Stimulated activated CD4-positive, alpha-beta T cell treated with anti-CD3 and anti-CD28 coated beads, Interleukin-4, amount 100 ng/mL, for 48 hours (primary cell): ENCODE measurements around the gene CREB3.

Experiments
- DNase-seq, 2 donors: peaks; one replicate each; pipeline ENCODE4 v3.0.0-alpha.2; 2020; ENCODE audit warnings: low read depth in 2 of 2

CREB3 gene

DNA sequence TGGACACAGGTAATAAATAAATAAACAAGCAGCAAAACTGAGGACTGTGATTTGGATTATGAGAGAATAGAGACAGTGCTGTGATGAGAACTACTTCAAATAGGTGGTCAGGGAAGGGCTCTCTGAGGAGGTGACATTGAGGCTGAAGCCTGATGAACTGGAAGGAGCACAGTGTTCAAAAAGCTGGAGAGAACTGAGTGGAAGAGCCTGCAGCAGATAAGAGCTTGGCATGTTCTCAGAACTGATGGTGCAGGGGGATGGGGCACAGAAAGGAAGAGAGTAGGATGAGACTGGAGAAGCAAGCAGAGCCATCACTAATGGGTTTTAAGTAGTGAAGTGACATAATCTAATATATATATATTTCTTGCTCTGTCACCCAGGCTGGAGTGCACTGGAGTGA, 31.5 kb upstream of the CREB3 start:
- no peak for DNase-seq

DNA sequence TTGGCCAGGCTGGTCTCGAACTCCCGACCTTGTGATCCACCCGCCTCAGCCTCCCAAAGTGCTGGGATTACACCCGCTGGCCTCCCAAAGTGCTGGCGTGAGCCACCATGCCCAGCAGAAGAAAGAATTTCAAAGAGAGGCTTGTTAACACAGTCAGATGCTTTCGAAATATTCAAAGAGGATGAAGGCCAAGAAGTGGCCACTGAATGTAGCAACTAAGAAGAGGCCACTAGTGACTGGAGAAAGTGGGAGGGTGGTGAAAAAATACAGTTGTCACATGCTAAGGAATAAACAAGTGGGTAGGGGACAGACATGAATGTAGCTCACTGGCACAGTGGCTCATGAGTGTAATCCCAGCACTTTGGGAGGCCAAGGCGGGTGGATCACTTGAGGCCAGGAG, 29.8 kb upstream of the CREB3 start:
- no peak for DNase-seq

DNA sequence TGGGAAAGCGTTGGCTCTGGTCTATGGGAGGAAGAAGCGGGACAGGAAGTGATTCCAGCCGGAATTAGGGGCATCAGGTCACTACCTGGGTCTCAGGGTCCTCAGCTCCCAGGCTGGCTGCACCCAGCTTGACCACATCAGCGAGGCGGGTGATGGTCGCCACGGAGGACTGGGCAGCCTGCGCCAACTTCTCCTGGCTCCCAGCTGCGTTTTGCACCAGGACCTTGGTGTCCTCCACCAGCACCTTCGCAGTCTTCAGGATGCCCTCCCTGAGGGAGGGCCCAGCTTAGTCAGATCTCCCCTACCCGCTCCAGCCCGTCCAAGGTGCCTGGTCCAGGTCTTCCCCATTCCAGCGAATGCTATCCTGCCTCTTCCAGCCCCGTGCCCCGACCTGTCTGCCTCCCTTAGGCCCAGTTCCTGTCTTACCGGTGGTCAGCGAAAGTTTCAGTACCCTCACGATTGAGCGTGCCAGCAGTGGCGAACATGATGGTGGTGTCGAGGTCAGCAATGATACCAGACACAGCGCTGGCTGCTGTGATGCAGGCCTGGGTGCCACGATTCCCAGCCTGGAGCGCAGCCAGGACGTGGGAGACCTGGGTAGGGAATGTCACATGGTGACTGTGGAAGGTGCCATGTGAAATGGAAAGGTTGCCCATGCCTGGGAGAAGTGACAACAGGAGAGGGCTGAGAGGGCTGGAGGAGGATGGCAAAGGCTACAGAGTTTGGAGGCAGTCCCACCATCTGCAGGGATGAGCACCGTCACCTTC, 28.4 kb upstream of the CREB3 start:
- DNase-seq: no peak

DNA sequence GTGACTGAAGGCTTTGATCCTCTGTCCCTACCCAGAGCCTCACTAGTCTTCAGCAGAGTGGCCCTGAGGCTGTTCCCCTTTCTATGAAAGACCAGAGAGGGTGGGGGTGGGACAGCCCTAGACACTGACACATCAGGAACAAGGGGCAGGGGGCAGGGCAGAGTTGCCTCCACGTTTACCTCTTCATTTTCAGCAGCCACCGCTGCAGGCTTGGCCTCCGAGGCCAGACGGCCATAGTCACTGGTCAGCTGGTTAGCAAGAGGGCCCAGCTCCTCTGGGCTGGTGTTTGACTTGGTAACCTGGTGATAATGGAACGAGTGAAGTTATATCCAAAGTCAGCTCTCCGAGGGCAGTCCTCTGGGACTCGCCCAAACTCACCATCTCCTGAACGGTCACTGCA, 27.1 kb upstream of the CREB3 start:
- no peak for DNase-seq

DNA sequence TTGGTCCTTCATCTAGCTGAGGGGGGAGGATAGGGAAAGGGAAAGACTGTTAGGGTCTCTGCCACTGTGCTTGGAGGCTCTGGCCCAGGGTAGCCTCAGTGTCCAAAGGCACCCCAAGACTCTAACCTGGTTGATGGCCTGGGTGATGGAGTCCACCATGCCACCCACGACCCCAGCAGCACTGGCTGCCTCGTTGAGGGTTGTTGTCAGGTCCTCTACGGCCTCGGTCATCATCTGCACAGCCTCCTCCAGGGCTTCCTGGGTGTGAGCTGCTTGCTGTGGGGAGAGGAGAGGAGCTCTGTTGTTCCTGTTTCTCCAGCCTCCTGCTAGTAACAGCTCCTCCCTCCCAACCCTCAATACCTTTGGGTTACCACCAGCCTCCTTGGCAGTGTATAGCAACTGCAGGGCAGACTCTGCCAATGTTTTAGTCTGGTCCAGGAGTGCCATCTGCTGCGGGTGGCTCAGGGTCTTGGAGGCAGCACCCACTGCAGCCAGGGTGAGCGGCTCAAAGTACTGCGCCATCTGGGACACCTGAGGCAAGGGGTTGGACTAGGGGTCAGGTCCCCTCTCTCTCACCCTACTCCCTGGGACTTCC, 26.5 kb upstream of the CREB3 start:
- DNase-seq: no peak

DNA sequence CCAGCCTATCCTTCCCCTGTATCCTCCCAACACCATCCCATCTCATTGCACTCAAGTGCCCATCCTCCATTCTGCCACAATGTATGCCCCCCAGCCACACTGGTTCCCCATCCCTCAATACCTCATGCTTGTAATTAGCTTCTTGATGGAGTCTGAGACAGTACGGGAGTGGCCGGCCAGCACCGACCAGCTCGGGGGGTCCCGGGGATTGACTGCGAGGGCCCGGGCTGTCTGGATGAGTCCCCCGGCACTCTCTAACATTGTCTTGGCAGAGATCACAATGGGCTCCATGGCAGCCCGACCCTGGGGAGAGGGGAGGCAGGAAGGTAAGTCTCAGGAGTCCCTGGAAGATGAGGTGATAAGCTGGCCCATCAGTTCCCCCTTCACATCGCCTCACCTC, 25.5 kb upstream of the CREB3 start:
- DNase-seq: no peak

DNA sequence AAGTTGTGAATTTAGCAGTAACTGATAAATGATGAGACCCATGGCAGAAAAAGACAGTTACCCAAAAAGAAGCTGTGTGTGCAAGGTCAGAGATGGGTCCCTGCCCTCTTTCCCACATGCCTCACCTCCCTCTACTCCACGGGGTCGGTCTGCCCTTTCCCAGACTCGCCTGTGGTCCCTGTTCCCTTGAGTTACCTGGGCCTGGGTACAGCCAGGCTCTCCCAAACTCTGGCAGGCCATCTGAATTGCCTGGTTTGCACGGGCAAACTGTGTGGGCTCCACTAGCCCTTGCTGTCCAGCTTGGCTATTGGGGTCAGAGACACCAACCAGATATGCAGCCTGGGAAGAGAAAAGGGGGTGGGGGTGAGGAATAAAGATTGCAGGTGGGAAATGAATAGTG, 24.3 kb upstream of the CREB3 start:
- DNase-seq: no peak

DNA sequence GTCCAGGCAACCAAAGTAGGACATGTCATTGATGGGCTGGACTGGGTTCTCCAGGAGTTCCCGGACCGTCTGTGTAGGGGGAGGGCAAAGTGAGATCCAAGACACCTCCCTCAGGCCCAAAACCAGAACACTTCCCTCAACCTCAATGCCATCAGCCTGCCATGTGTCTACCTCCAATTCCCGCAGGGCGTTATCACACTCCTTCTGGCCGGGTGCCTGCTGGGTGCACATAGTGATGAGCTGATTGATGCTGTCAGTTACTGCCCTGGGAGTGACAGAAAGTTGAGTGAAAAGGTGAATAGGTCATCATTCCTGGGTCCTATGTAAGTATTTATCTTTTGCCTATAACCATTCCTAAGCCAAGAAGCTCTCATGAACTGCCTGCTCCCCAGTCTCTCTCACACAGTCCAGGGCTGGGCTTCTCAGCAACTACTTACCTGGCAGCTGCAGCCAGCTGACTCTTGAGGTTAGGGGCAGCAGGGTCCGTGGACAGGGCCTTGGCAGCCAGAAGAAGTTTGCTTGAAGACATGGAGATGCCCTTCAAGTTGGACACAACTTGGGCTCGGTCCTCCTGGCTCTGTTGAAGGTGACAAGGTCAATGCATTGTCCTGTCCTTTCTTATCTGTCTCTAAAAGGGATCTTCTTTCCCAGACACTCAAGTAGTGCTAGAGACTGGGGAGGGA, 21.5 kb upstream of the CREB3 start:
- no peak for DNase-seq

DNA sequence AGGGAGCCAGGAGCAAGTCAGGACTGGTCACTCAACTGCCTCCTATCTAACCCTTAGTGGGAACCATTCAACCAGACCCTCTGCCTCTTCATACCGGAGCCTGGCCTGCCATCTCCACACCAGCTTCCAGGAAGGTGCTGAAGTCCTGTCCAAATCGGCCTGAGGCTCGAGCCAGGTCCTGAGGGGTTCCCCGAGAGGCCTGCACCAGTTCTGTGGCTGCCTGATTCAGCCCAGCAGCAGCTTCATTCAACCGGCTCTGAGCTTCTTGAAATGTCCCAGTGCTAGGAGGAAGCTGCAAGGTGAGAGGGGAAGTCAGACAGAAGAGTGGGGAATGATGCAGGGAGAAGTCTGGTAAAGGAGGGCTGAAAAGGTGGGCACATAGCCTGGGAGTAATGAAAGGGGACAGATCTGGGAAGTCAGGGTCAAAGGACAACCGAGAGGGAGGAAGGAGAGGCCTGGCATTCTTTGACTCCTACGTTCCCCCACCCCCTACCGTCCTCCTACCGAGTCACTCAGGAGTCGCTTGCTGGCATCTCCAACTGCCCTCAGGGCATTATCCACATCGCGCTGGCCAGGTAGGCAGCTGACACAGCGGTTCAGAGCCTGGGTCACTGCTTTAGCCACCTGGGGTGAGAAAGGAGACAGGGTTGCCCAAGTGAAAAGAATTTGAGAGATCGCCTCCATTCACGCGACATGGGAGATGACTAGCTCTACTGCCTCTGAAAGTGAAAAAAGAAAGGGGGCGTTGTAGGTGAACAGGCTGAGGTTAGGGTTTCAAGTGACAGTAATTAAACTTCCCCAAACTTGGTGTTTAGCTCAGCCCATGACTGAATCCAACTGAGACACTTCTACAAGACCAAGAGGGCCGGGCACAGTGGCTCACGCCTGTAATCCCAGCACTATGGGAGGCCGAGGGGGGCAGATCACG, 20.7 kb upstream of the CREB3 start:
- DNase-seq: no peak

DNA sequence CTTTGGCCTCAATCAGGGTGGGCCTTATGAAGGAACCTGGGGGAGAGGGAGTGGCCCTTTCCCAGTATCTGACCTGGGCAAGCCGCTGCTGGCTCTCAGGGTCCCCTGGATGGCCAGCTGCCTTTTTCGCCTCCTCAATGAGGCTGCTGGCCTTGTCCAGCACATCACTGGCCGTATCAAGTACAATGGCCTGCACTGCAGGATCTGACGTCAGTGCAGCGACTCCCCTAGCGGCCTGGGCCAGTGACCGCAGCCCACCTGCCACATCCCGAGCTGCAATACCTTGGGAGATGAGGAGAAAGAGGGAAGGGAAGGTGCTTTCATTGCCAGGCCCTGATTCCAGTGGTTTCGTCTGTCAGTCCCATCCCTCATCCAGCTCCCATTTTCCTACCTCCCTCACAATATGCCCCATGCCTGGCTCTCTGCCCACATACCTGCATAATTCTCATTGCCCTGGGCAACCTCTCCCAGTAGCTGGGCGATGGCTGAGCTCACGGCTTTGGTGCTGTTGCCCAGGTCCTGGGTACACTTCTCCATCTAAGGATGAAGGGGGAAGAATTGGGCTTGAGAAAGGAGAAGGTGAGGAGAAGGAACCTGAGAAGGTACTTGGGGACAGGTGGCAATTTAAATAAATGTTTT, 19.6 kb upstream of the CREB3 start:
- DNase-seq: no peak

DNA sequence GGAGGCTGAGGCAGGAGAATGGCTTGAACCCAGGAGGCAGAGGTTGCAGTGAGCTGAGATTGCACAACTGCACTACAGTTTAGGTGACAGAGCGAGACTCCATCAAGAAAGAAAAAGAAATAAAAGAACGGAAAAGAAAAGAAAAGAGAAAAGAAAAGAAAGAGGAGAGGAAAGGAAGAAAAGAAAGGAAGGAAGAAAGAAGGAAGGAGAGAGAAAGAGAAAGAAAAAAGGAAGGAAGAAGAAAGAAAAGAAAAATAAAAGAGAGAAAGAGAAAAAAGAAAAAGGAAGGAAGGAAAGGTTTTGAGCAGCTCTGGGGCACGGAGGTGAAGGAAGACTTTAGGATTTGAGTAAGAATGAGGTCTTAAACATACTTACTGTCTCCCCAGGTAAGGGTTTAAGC, 18.9 kb upstream of the CREB3 start:
- no peak for DNase-seq

DNA sequence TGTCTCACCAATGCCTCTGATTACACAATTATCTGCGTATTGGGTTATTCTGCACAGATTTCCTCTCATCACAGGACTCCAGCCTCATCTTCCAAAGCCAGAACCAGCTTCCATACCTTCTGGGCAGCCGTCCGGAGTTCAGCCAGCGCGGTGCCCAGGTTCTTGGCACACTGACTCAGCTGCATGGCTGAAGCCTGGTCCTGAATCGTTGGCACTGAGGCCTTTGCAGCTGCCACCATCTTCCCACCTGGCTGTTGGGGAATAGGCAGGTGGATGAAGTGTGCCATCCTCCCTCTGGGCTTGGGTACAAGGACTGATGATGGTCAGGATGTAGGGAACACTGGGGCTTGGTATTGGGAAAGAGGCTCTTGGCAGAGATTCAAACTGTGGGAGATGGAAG, 18.3 kb upstream of the CREB3 start:
- no peak for DNase-seq

DNA sequence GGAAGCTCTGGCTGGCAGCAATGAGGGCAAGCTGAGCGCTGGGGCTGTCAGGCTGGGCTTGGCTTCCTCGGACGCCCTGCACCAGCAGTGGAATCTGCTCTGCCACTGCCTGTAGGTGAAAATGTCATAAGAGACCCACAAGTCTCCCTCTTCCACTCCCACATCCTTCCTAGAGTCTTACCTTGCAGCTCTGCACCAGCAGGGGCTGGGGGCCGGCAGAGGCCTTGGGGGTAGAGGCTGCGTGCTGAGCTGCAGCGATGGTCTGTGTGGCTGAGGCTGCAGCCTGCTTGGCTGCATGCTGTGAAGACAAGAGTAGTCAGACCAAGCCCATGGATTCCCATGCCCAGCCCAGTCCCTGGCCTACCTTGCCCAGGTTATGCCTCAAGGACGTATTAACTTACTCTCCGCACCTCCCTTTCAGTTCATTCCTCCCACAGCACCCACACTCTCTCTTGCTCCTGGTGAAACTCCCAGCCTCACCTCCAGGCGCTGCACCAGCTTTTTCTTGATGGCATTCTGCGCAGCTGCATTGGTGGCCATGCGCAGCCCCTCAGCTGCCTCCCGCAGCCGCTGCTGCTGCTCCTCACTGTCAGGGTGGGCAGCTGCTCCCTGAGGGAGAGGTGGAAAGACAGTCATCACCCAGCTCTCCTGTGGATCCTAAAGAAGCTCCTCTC, 17.8 kb upstream of the CREB3 start:
- DNase-seq: no peak

DNA sequence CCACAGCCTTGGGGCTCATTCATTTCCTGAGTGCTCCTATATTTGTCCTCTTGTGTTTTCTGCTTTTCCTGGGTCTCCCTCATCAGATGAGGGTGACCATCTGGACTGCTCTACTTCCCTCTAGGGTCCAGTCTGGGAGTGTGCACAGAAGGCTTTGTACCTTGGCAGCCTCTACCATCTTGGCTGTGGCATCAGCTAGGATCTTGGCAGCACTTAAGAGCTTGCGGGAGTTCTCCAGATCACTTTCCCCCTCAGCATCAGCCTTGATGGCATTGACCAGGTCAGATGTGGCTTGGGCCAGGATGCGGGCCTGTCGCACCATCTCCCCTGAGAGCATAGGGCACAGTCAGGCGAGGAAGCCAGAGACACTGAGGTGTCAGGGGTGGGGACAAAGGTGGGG, 16.2 kb upstream of the CREB3 start:
- no peak for DNase-seq

DNA sequence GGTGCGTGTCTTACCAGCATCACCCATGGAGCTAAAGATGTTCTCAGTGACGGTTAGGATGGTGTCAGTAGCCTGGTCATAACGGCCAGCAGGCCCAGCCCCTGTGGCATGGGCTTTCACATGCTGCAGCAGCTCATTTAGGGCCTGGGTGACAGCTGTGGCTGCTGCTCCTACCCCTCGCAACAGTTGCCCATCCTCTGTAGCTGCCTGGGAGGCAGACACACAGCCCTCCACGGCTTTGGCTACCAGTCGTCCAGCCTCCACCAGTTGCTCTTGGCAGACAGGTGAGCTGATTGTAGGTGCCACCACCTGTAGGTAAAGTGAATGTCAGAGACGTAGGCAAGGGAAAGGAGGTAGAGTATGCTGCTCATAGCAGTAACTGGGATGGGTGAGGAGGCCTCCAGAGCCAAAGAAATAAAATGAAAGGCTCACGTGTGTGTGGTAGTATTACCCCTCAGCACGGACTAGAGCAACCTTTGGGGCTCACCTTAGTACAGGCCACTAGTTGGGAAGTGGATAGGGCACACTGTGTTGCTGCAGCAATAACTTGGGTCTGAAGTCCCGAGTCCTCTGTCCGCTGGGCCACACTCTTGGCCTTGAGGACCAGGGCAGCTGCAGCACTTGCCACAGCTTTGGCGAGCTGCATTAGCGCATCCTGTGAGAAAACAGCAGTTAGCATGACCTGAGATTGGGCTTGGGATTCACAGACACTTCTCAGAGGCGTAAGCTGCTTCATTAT, 15.2 kb upstream of the CREB3 start:
- DNase-seq: no peak

DNA sequence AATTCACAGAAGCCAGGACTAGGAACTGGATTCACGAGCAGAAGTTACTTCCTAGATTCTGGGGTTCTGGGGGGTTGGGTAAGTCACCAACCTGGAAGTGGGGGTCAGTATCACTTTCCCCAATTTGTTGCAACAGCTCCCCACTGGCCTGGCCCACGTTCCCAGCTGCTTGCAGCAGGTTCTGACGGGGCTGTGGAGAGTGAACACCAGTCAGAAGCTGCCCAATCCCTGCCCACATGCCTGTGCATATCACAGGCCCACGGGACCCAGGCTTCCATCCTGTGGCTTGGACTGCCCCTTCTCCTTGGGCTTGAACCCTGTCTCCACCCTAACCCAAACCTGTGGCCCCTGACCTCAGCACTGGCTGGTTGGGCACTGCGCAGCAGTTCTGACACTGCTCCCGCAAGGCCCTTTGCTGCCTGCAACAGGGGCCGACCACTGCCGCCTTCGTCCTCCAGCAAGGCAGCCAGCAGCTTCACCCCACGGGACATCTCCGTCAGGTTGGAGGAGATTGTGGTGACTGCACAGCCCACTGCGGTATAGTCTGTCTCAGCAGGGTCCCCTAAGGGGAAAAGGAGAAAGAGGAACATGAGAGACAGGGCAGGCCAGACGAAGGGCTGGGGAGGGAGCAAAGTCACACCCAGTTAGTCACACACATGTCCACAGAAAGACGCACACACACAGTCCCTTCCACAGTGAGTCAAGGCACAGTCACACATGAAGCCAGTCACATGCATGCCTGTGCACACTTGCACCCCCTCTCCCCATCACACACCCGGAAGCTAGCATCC, 13.6 kb upstream of the CREB3 start:
- DNase-seq: no peak

DNA sequence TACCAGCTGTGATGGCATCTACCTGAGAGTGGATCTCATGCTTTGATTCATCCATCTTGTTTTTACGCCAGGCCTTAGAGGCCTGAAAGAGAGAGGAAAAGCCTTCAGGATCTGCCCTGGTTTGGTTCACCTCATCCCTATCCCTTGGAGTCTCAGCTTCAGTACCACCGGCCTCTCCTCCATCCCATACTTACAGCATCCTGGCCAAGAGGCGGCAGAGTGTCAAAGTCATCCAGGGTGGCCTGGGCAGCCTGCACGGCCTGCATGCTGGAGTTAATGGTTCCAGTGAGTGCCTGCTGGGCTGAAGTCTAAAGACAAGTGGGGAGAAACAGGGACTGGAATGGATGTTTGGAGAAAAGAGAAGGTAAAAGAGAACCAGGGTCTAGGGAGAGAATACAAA, 12.9 kb upstream of the CREB3 start:
- DNase-seq: no peak

DNA sequence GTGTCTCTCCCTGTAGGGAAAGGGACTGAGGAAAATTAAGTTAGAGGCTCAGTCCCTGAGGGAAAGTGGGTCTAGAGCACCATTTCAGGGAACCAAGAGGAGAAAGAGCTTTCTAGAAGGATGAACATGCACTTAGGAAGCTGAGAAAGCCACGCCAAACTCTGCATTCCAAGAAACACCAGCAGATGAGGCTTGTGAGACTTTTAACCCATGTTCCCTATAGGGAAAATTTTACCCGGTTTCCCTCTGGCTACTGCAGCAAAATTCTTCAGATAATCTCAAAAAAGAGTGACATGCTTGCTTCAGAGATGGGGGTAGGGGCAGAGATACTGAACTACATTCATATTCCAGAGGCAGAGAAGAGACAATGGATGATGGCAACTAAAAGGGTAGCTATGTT, 9.0 kb upstream of the CREB3 start:
- no peak for DNase-seq

DNA sequence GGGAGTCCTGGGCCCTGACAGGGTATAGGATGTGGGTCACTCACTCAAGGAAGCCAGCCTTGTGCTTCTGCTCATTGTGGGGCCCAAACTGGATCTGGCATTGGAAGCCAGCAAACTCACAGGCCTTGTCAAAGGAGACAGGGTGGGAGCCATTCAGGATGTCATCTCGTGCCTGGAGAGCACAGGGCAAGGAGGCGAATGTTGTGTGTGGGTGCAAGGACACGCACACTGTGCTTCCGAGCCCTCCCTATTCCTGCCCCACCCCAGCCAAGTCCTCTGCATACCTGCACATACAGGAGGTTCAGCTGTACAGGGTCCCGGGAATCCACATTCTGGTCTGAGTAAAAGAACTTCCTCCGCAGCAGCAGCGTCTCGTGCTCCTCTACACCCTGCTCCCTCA, 8.6 kb upstream of the CREB3 start:
- no peak for DNase-seq

DNA sequence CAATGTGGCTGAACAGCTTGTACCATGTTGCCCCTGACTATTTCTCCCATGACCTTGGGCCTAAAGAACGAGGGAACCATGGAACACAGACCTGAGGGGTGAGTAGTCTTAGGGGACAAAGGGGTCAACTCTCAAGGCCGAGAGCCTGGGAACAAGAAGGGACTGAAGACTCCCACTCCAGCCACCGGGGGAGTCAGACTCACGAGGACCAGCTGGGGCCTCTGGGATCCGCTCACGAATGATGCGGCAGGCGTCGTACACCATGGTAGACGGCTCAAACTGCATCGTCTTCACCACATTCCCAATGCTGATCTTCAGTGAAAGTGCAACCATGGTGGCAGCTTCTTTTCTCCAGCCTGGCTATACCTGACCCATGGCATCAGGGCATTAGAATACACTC, 7.1 kb upstream of the CREB3 start:
- no peak for DNase-seq
